Uterus (tissue), 4 donors: ENCODE measurements around the gene C1QTNF5. TPM values are rescaled to one million over a fixed set of nuclear protein-coding genes. Genes with fewer than 3 reads are reported as not detected.
A peak's percentile ranks its signal among the peaks of the same experiment; 100 is the strongest.

ENCODE experiments used
- DNase-seq, 2 donors: peaks; one replicate each; pipeline ENCODE4 v3.0.0-alpha.2; 2019 to 2020
- H3K27ac ChIP-seq, 2 donors: fragments of 200-600 bp; sonication (generic); 1 replicate in 1 of 2; 2 replicates in 1 of 2; pipeline ENCODE4 v1.5.1; 2016 to 2018
- H3K27me3 ChIP-seq, 2 donors: fragments of 200-600 bp; sonication (generic); one replicate each; pipeline ENCODE4 v1.5.1; 2018 to 2019; ENCODE audit warnings: control low read depth in 1 of 2
- H3K36me3 ChIP-seq, 2 donors: fragments of 200-600 bp; sonication (generic); one replicate each; pipeline ENCODE4 v1.5.1; 2019; ENCODE audit warnings: control low read depth in 1 of 2
- H3K4me1 ChIP-seq, 2 donors: fragments of 200-600 bp; sonication (generic); one replicate each; pipeline ENCODE4 v1.5.1; 2018 to 2019; ENCODE audit warnings: control low read depth in 1 of 2
- H3K4me3 ChIP-seq, 2 donors: fragments of 200-600 bp; sonication (generic); 1 replicate in 1 of 2; 2 replicates in 1 of 2; pipeline ENCODE4 v1.5.1; 2018 to 2019; ENCODE audit warnings: mild to moderate bottlenecking in 1 of 2
- H3K9me3 ChIP-seq, 2 donors: fragments of 200-600 bp; sonication (generic); one replicate each; pipeline ENCODE4 v1.5.1; 2019; ENCODE audit warnings: control low read depth in 1 of 2
- POLR2A ChIP-seq, 2 donors: fragments of 450-650 bp; IDR thresholded peaks; one replicate each; pipeline ENCODE4 v1.6.1; 2016; ENCODE audit warnings: antibody characterized with exemption in 2 of 2, mild to moderate bottlenecking in 1 of 2, moderate library complexity in 1 of 2
- intact Hi-C: fragments of 100-400 bp; cut with DNase I; formaldehyde crosslinking; loops from one replicate; pipeline ENCODE4 v1.15.1; 2023; ENCODE audit warnings: low total_unique reads
- total RNA-seq, 4 donors: library from RNA; depleted of rRNA in 3 of 4; stranded (reverse); fragments of >200 nt in 3 of 4; gene quantifications; one replicate each; pipeline versions ENCODE4 v1.1.0 to v1.2.4, GENCODE V29; 2014 to 2023
- TF ChIP-seq, protein P1 (sequence below), 4 experiments: fragments of 200-600 bp in 2 of 4; fragments of 450-650 bp in 2 of 4; sonication (generic) in 2 of 4; IDR thresholded peaks; one replicate each; pipeline ENCODE4 v1.5.1; 2016 to 2019; ENCODE audit warnings: antibody characterized with exemption in 4 of 4, mild to moderate bottlenecking in 2 of 4, moderate library complexity in 1 of 4
- donor health status: DM: yes; HTN: yes; CAD: no.

Gene C1QTNF5
- total RNA-seq, 4 donors from 2014 or later, result 6.5 to 40.2 (median 35.7) TPM

DNA sequence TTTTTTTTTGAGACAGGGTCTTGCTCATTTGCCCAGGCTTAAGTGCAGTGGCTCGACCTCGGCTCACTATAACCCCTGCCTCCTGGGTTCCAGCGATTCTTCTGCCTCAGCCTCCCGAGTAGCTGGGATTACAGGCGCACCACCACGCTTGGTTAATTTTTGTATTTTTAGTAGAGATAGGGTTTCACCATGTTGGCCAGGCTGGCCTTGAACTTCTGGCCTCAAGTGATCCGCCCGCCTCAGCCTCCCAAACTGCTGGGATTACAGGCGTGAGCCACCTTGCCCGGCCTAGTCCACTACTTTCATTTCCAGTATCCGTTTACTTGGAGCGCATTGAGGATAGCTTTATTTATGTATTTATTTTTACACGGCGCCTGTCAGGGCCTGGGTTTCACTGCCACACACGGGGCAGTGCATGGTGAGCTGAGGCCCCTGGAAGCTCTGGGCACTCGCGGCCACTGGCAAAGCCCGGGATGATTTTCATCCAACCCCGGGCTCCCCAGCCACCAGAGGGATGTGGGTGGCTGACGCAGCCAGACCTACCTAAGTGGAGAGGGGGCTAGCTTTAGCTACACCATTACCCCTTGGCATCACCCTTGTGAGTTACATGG lies 17.7 kb downstream of the C1QTNF5 start:
- Histone ChIP-seq H3K4me3 (no peak overlapping the region), H3K4me1 (peaks cover 0 to 6% of the 10 kb centered on the region in 2 donors), H3K27ac (peak overlapping the region; percentile 93 to 94), H3K36me3 (no peaks in the 10 kb centered on the region), H3K9me3 (no peaks in the 10 kb centered on the region), H3K27me3 (no peaks in the 10 kb centered on the region)
- intact Hi-C loops, result loop anchor here (5.0 kb wide), 1 partner anchor 116 kb away; the partner anchor contains the start of gene CBL
- TF ChIP-seq POLR2A (IDR thresholded peaks at IDR 0.05), result no peak
- TF ChIP-seq, protein P1, sequence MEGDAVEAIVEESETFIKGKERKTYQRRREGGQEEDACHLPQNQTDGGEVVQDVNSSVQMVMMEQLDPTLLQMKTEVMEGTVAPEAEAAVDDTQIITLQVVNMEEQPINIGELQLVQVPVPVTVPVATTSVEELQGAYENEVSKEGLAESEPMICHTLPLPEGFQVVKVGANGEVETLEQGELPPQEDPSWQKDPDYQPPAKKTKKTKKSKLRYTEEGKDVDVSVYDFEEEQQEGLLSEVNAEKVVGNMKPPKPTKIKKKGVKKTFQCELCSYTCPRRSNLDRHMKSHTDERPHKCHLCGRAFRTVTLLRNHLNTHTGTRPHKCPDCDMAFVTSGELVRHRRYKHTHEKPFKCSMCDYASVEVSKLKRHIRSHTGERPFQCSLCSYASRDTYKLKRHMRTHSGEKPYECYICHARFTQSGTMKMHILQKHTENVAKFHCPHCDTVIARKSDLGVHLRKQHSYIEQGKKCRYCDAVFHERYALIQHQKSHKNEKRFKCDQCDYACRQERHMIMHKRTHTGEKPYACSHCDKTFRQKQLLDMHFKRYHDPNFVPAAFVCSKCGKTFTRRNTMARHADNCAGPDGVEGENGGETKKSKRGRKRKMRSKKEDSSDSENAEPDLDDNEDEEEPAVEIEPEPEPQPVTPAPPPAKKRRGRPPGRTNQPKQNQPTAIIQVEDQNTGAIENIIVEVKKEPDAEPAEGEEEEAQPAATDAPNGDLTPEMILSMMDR (IDR thresholded peaks at IDR 0.05), result no peak
- peak in 1 of 2 donors; percentile 11 for DNase-seq

DNA sequence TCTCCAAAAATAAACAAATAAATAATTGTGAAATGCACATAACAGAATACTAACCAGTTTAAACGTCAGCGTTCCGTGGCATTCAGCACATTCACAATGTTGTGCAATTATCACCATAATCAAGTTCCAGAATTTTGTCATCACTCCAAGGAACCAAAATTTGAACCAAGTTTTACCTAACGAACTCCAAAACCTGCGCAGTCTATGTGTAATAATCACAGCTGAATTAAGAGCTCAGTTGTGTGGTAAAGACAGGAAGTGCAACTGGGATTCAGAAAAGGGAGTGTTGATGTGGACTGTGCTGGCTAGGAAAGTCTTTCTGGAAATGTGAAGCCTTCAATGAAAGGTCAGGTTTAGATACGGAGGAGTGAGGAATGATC lies 18.3 kb downstream of the C1QTNF5 start:
- intact Hi-C loops, result loop anchor here (5.0 kb wide), 1 partner anchor 115 kb away; the partner anchor contains the start of gene CBL

DNA sequence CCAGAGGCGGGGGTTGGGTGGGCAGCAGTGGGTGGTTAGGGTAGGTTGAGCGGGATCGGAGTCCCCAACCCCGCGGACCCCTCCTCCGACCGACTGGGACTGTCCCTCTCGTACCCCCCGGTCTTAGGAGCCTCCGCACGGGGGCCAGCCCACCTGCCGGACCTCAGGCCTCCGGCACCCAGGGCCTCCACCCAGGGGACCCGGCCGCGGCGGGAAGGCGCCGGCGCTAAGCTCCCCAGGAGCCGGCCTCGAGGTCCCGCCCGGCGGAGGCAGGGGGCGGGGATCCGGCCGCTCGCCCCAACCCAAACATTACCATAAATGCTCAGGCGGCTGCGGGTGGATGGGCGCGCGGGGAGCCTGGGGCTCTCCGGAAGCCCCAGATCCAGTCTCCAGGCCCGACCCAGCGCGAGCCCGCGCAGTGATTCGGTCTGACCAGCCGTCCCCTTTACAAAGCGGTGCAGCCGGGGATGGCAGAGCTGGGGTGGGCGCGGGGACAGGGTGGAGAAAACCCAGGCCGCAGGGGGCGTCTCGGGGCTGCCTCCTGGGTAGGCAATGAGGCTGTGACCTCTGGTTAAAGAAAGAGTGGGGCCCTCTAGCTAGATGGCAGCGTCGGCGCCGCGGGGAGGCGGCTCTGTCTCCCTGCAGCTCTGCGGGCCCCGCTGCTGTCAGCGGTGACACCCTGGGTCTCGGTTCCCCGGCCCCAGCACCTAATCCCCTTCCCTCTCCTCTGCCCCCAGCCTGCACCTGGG lies 19.7 kb downstream of the C1QTNF5 start:
- Histone ChIP-seq H3K27ac (peak overlapping the region; percentile 93 to 94), H3K36me3 (no peaks in the 10 kb centered on the region), H3K27me3 (no peaks in the 10 kb centered on the region), H3K4me1 (peaks cover 0 to 6% of the 10 kb centered on the region in 2 donors), H3K4me3 (peak overlapping the region; percentile 37 to 40), H3K9me3 (no peaks in the 10 kb centered on the region)
- intact Hi-C loops, result loop anchor here (5.0 kb wide), 1 partner anchor 114 kb away; the partner anchor contains the start of gene CBL
- DNase-seq, result peak; percentile 72 to 81
- TF ChIP-seq, protein P1 (IDR thresholded peaks at IDR 0.05), result no peak
- peak; percentile 81 for TF ChIP-seq POLR2A (IDR thresholded peaks at IDR 0.05)

More for the DNA sequence above, 18.3 kb downstream of the C1QTNF5 start:
- peak in 1 of 2 donors; percentile 11 for DNase-seq
- Histone ChIP-seq H3K4me1 (peaks cover 0 to 6% of the 10 kb centered on the region in 2 donors), H3K27ac (peak overlapping the region; percentile 93 to 94), H3K9me3 (no peaks in the 10 kb centered on the region), H3K4me3 (no peak overlapping the region), H3K27me3 (no peaks in the 10 kb centered on the region), H3K36me3 (no peaks in the 10 kb centered on the region)
- TF ChIP-seq, protein P1 (IDR thresholded peaks at IDR 0.05), result peak in 2 of 4 experiments; percentile 10 to 14
- TF ChIP-seq POLR2A (IDR thresholded peaks at IDR 0.05), result no peak

DNA sequence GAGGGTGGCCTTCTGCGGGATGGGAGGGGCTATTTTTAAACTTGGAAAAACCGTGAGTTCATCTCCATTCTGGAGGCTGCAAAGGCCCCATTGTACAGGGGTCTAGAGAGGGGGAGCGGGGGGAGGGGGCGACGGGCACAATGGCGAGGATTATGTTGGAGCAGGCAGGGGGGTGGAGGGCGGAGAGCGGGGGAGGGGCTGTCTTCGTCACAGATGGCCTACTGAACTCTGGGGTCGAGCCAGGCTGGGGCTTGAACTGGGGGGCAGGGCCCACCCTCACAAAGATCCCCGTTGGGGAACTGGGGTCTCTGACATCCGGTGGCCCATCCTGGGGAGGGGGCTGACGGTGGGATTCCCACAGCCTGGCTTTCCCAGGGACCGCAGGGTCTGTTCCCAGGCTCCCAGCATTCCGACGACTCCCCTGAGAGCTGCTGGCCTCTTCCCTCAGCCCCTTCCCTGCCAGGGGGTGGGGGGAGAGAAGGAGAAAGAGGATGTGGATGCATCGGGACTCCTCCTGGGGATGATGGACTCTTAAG lies 20.4 kb downstream of the C1QTNF5 start:
- intact Hi-C loops, result loop anchor here (5.0 kb wide), 1 partner anchor 113 kb away; the partner anchor contains the start of gene CBL
- peak in 1 of 2 donors; percentile 35 for DNase-seq
- Histone ChIP-seq H3K36me3 (no peaks in the 10 kb centered on the region), H3K4me1 (peaks cover 0 to 6% of the 10 kb centered on the region in 2 donors), H3K27ac (peak overlapping the region; percentile 93 to 94), H3K27me3 (no peaks in the 10 kb centered on the region), H3K4me3 (peak overlapping the region; percentile 37 to 40), H3K9me3 (no peaks in the 10 kb centered on the region)
- TF ChIP-seq, protein P1 (IDR thresholded peaks at IDR 0.05), result no peak
- TF ChIP-seq POLR2A (IDR thresholded peaks at IDR 0.05), result no peak
